Endothelial cell of umbilical vein (primary cell): Measurements from ENCODE around the gene IRX3. TPM values are rescaled to one million over a fixed set of nuclear protein-coding genes. Genes with fewer than 3 reads are reported as not detected.

Experiments
- BruUV-seq: library from RNA; stranded (reverse); fragments of 400-500 nt; replicated peaks from 2 replicates; lab custom pipeline; 2021; lab: Mats Ljungman, UMichigan
- CTCF ChIA-PET: fragments of 300-600, 350-600 bp; sonication (Branson Sonifier 250); formaldehyde crosslinking; loops from one replicate; lab custom pipeline; 2021; ENCODE audit warnings: antibody characterized with exemption, inconsistent platforms; lab: Charles Lee
- POLR2A ChIA-PET: fragments of 300-600, 350-600 bp; sonication (Branson Sonifier 250); formaldehyde crosslinking; loops from one replicate; lab custom pipeline; 2021; ENCODE audit warnings: antibody characterized with exemption, inconsistent platforms; lab: Charles Lee
- DNase-seq: peaks from one replicate; pipeline ENCODE4 v3.0.0-alpha.2; 2011; ENCODE audit warnings: low read depth, low spot score
- FAIRE-seq: peaks from 2 replicates; lab custom pipeline; 2011; peaks lifted over from hg19 to GRCh38; lab: Jason Lieb, UNC
- H2AFZ ChIP-seq: 2 replicates; pipeline ENCODE4 v1.6.0; 2012; ENCODE audit warnings: low read depth, low read length, control low read depth, inconsistent platforms
- H3K27ac ChIP-seq: 2 replicates; pipeline ENCODE4 v1.5.1; 2011; ENCODE audit warnings: low read depth, mild to moderate bottlenecking, control low read depth, low read length, moderate library complexity; ENCODE audit not compliant: insufficient read depth
- H3K27me3 ChIP-seq, 2 experiments: 2 replicates each; pipeline versions ENCODE4 v1.6.0 to v1.6.1; 2011; ENCODE audit warnings: low read length in 2 of 2, mixed read lengths in 1 of 2; ENCODE audit not compliant: control insufficient read depth in 2 of 2, insufficient read depth in 2 of 2
- H3K36me3 ChIP-seq, 2 experiments: 2 replicates in 1 of 2; 3 replicates in 1 of 2; pipeline ENCODE4 v1.5.1; 2011; ENCODE audit warnings: low read length in 2 of 2, mild to moderate bottlenecking in 1 of 2, moderate library complexity in 1 of 2; ENCODE audit not compliant: control insufficient read depth in 2 of 2, insufficient read depth in 2 of 2; ENCODE audit errors: extremely low read depth in 1 of 2
- H3K4me1 ChIP-seq: 3 replicates; pipeline ENCODE4 v1.5.1; 2011; ENCODE audit warnings: mild to moderate bottlenecking, low read length; ENCODE audit not compliant: control insufficient read depth, insufficient read depth; ENCODE audit errors: extremely low read depth
- H3K4me2 ChIP-seq: 2 replicates; pipeline ENCODE4 v1.6.1; 2011; ENCODE audit warnings: low read length, control low read depth, mixed read lengths; ENCODE audit not compliant: insufficient read depth
- H3K4me3 ChIP-seq, 3 experiments: fragments of 200-600 bp in 1 of 3; sonication (generic), shearing (Covaris generic) in 1 of 3; replicated peaks in 1 of 3; 2 replicates each; pipeline ENCODE4 v1.5.1; 2011 to 2016; ENCODE audit warnings: control low read depth in 3 of 3, low read length in 3 of 3, mild to moderate bottlenecking in 2 of 3, inconsistent platforms in 1 of 3, low read depth in 1 of 3, moderate library complexity in 1 of 3; ENCODE audit not compliant: insufficient read depth in 1 of 3
- H3K79me2 ChIP-seq: 2 replicates; pipeline ENCODE4 v1.6.0; 2012; ENCODE audit warnings: low read length, inconsistent platforms; ENCODE audit not compliant: control insufficient read depth, insufficient read depth
- H3K9ac ChIP-seq: replicated peaks from 2 replicates; pipeline ENCODE3; 2011; ENCODE audit warnings: low read length, control low read depth; ENCODE audit not compliant: insufficient read depth; ENCODE audit errors: extremely low read depth
- H3K9me1 ChIP-seq: replicated peaks from 3 replicates; pipeline ENCODE4 v1.6.0; 2011; ENCODE audit warnings: mild to moderate bottlenecking, low read length; ENCODE audit not compliant: control insufficient read depth, insufficient read depth; ENCODE audit errors: extremely low read depth
- H3K9me3 ChIP-seq: replicated peaks from 2 replicates; pipeline ENCODE4 v1.5.1; 2012; ENCODE audit warnings: low read length, inconsistent platforms; ENCODE audit not compliant: control insufficient read depth, insufficient read depth
- H4K20me1 ChIP-seq: replicated peaks from 2 replicates; pipeline ENCODE3; 2011; ENCODE audit warnings: mild to moderate bottlenecking, low read length; ENCODE audit not compliant: control insufficient read depth, insufficient read depth; ENCODE audit errors: extremely low read depth
- EZH2 ChIP-seq: IDR thresholded peaks from 2 replicates; pipeline ENCODE4 v1.6.1; 2012; ENCODE audit warnings: borderline replicate concordance, low read depth, mild to moderate bottlenecking, moderate library complexity, low read length, inconsistent platforms; ENCODE audit not compliant: severe bottlenecking
- FOS ChIP-seq: IDR thresholded peaks from 2 replicates; pipeline ENCODE4 v1.6.1; 2011; ENCODE audit warnings: mild to moderate bottlenecking, low read length, moderate library complexity, borderline replicate concordance; ENCODE audit not compliant: insufficient read depth
- GATA2 ChIP-seq: IDR thresholded peaks from 2 replicates; pipeline ENCODE4 v1.7.0; 2011; ENCODE audit warnings: low read depth, mild to moderate bottlenecking, moderate library complexity, mixed read lengths, low read length; ENCODE audit not compliant: insufficient read length, insufficient read depth
- JUN ChIP-seq: IDR thresholded peaks from 2 replicates; pipeline ENCODE4 v1.6.1; 2011; ENCODE audit warnings: borderline replicate concordance, low read depth; ENCODE audit not compliant: insufficient read length, insufficient read depth
- MAX ChIP-seq: IDR thresholded peaks from 2 replicates; pipeline ENCODE4 v1.6.1; 2011; ENCODE audit not compliant: insufficient read depth, insufficient read length
- MYC ChIP-seq: IDR thresholded peaks from one replicate; pipeline ENCODE4 v1.6.1; 2011; ENCODE audit warnings: mild to moderate bottlenecking, low read depth, low read length
- POLR2A ChIP-seq: IDR thresholded peaks from 2 replicates; pipeline ENCODE4 v1.6.1; 2012; ENCODE audit warnings: low read depth, mild to moderate bottlenecking, control low read depth, low read length
- POLR2AphosphoS5 ChIP-seq: IDR thresholded peaks from 2 replicates; pipeline ENCODE4 v1.6.1; 2012; ENCODE audit warnings: low read depth, mild to moderate bottlenecking, control low read depth, low read length, moderate library complexity; ENCODE audit not compliant: insufficient read depth
- dilution Hi-C: fragments of 300-500 bp; cut with MboI; formaldehyde crosslinking; loops from one replicate; pipeline ENCODE4 v1.15.0; 2019; ENCODE audit warnings: low sequenced_read_pairs; ENCODE audit not compliant: extremely low pct_ligation_motif_present
- intact Hi-C: fragments of 100-400 bp; cut with micrococcal nuclease; formaldehyde crosslinking; loops from one replicate; pipeline ENCODE4 v1.10.0; 2022
- polyA plus RNA-seq, 4 experiments: library from polyadenylated mRNA; depleted of rRNA in 3 of 4; stranded (reverse) in 3 of 4; unstranded in 1 of 4; fragments of >200 nt; gene quantifications; 2 replicates each; pipeline versions ENCODE4 v1.2.1 to v1.2.3, GENCODE V29; 2011 to 2012; ENCODE audit warnings: missing spikeins in 1 of 4
- total RNA-seq: library from RNA; stranded (reverse); gene quantifications from 2 replicates; pipeline ENCODE4 v1.2.3, GENCODE V29; 2021
- TF ChIP-seq, protein P1 (sequence below), 2 donors: IDR thresholded peaks; 1 replicate in 1 of 2; 2 replicates in 1 of 2; pipeline ENCODE4 v1.5.1; 2011; ENCODE audit warnings: low read length in 2 of 2, mild to moderate bottlenecking in 2 of 2, moderate library complexity in 2 of 2, control low read depth in 1 of 2, inconsistent platforms in 1 of 2, low read depth in 1 of 2; ENCODE audit not compliant: insufficient read depth in 1 of 2; ENCODE audit errors: extremely low read depth in 1 of 2

Gene IRX3
- total and polyA plus RNA-seq, 2 donors (not counting 3 experiments of a cell fraction or from before 2014, with no cell fraction given): not detected

- POLR2A ChIA-PET: no interaction called here
- BruUV-seq: no TSS peak
- Histone ChIP-seq H3K9me3 (no peaks in the 10 kb centered on the region), H3K4me1 (peaks cover 8% of the 10 kb centered on the region), H3K27ac (no peak overlapping the region), H3K36me3 (no peaks in the 10 kb centered on the region), H3K4me3 (no peak overlapping the region), H3K9ac (no peak overlapping the region), H4K20me1 (no peaks in the 10 kb centered on the region), H3K79me2 (no peaks in the 10 kb centered on the region), H3K4me2 (no peak overlapping the region), H3K27me3 (peaks cover 67 to 83% of the 10 kb centered on the region in 2 experiments), H3K9me1 (no peaks in the 10 kb centered on the region), H2AFZ (no peak overlapping the region)
- DNase-seq: no peak
- no peak for FAIRE-seq
- CTCF ChIA-PET: interaction anchor here (0.6 kb wide), 1 partner anchor 1103 kb away, joined by 3 read pairs; no protein-coding TSS in a partner anchor
- dilution Hi-C loops: no loop called here
- intact Hi-C loops: no loop called here
- TF ChIP-seq MYC (no peak), JUN (no peak), EZH2 (peak; percentile 3)
These were observed 2.3 kb upstream of the IRX3 start for GRCh38 chr16:54288835-54289241.

DNA sequence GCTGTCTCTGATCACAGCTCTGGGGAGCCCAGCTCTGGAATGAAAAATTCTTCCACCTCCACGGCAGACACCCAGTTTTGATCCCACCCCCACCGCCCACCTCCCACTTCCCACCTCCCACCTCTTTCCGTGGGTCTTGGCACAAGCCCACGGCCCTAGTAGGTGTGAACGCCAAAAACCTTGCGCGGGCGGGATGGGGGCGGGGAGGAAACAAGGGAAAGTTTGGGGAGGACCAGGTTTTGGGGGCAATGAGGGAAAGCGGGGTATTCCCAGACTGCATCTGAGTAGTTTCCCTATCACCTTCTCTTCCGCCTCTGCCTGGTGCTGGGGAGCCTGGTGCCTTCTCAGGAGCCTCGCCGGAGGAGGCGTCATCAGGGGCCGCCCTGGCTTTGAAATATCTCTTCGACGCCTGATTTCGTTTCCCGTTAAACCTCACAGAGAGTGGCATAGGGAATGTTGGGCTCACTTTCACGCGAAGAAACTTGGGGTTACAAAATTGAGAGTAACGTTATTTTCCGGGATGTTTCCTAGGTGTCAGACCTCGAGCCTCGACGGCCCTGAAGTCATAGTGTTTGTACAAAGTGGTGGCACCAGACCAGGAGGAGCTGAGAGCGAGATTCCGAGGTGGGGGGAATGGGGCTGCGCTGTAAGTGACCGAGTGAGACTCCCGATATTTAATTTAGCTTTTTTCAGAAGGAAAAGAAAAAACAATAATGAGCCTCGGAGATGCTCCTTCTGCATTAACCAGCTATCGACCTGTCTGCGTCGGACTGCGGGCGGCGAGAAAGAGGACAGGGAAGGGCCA, 1.6 kb upstream of the IRX3 start:
- no peaks in the 10 kb centered on the region for H4K20me1 ChIP-seq
- no peak overlapping the region for H3K27ac ChIP-seq
- H3K36me3 ChIP-seq: no peaks in the 10 kb centered on the region
- dilution Hi-C loops: no loop called here
- FAIRE-seq (no peak), DNase-seq (no peak)
- H3K4me3 ChIP-seq: no peak overlapping the region
- H3K4me2 ChIP-seq: no peak overlapping the region
- peaks cover 8% of the 10 kb centered on the region for H3K4me1 ChIP-seq
- H3K79me2 ChIP-seq: no peaks in the 10 kb centered on the region
- no peaks in the 10 kb centered on the region for H3K9me1 ChIP-seq
- no peak overlapping the region for H2AFZ ChIP-seq
- ChIA-PET POLR2A (no interaction called here), CTCF (interaction anchor here (0.6 kb wide), 1 partner anchor 1103 kb away, joined by 3 read pairs; no protein-coding TSS in a partner anchor)
- H3K9me3 ChIP-seq: no peaks in the 10 kb centered on the region
- no peak overlapping the region for H3K9ac ChIP-seq
- TF ChIP-seq, protein P1, sequence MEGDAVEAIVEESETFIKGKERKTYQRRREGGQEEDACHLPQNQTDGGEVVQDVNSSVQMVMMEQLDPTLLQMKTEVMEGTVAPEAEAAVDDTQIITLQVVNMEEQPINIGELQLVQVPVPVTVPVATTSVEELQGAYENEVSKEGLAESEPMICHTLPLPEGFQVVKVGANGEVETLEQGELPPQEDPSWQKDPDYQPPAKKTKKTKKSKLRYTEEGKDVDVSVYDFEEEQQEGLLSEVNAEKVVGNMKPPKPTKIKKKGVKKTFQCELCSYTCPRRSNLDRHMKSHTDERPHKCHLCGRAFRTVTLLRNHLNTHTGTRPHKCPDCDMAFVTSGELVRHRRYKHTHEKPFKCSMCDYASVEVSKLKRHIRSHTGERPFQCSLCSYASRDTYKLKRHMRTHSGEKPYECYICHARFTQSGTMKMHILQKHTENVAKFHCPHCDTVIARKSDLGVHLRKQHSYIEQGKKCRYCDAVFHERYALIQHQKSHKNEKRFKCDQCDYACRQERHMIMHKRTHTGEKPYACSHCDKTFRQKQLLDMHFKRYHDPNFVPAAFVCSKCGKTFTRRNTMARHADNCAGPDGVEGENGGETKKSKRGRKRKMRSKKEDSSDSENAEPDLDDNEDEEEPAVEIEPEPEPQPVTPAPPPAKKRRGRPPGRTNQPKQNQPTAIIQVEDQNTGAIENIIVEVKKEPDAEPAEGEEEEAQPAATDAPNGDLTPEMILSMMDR (IDR thresholded peaks at IDR 0.05; ENCODE audit: extremely low read depth in 1 of 2, insufficient read depth in 1 of 2, low read depth in 1 of 2, low read length in 2 of 2): no peak
- TF ChIP-seq POLR2AphosphoS5 (no peak), FOS (no peak), MYC (no peak), GATA2 (no peak), EZH2 (no peak), POLR2A (no peak), MAX (no peak), JUN (no peak)
- H3K27me3 ChIP-seq: peaks cover 70 to 87% of the 10 kb centered on the region in 2 experiments
- intact Hi-C loops: no loop called here
- no TSS peak for BruUV-seq
